Left lung (tissue), 10 donors: ENCODE measurements around the gene CDH4. TPM values are rescaled to one million over a fixed set of nuclear protein-coding genes. Genes with fewer than 3 reads are reported as not detected.

Experiments
- ATAC-seq: fragments of 200-7000 bp; cut with Tn5 transposase; one replicate; pipeline ENCODE4 v1.9.1; 2020; ENCODE audit warnings: moderate library complexity
- DNase-seq, 4 donors: peaks; one replicate each; pipeline ENCODE4 v3.0.0-alpha.2; 2013 to 2020
- H3K27ac ChIP-seq, 2 donors: fragments of 200-600 bp; sonication (generic) in 1 of 2; one replicate each; pipeline versions ENCODE4 v1.5.0 to v1.8.0; 2020 to 2021
- H3K27me3 ChIP-seq, 2 donors: fragments of 200-600 bp; sonication (generic) in 1 of 2; one replicate each; pipeline versions ENCODE4 v1.5.0 to v1.8.0; 2020 to 2021
- H3K36me3 ChIP-seq, 2 donors: fragments of 200-600 bp; sonication (generic) in 1 of 2; one replicate each; pipeline versions ENCODE4 v1.5.0 to v1.8.0; 2020 to 2021
- H3K4me1 ChIP-seq, 2 donors: fragments of 200-600 bp; one replicate each; pipeline ENCODE4 v1.8.0; 2021
- H3K4me3 ChIP-seq, 2 donors: fragments of 200-600 bp; sonication (generic) in 1 of 2; one replicate each; pipeline versions ENCODE4 v1.5.0 to v1.8.0; 2020 to 2021; ENCODE audit warnings: mild to moderate bottlenecking in 1 of 2
- H3K9me3 ChIP-seq, 2 donors: fragments of 200-600 bp; sonication (generic) in 1 of 2; one replicate each; pipeline versions ENCODE4 v1.5.0 to v1.8.0; 2020 to 2021
- CTCF ChIP-seq, 2 donors: fragments of 200-600 bp; sonication (generic) in 1 of 2; IDR thresholded peaks; one replicate each; pipeline versions ENCODE4 v1.5.0 to v1.8.0; 2021; ENCODE audit warnings: antibody characterized with exemption in 2 of 2
- intact Hi-C, 2 donors: fragments of 100-400 bp; cut with DNase I; formaldehyde crosslinking; loops; one replicate each; pipeline versions ENCODE4 v1.11.2 to v1.14.2; 2022
- polyA plus RNA-seq, 6 donors: library from polyadenylated mRNA; unstranded; fragments of 120-200 nt; gene quantifications; one replicate each; pipeline ENCODE4 v1.2.1, GENCODE V29; 2013; ENCODE audit not compliant: insufficient read length in 6 of 6
- total RNA-seq, 2 donors: library from RNA; stranded (reverse); fragmentation: NEBNext Ultra II Directional; extraction: Animal tissue kit (Norgen Biotek cat#: 25700); gene quantifications; one replicate each; pipeline ENCODE4 v1.2.1, GENCODE V29; 2021
- donor health status: DM: no; HTN: yes; CAD: no.
- donor health status: DM: no; HTN: no; CAD: no.

The CDH4 gene
- total and polyA plus RNA-seq, 8 donors: 0.24 to 10.8 (median 5.1) TPM

- Histone ChIP-seq H3K27ac (no peak overlapping the region), H3K4me1 (no peaks in the 10 kb centered on the region), H3K27me3 (peaks cover 0 to 68% of the 10 kb centered on the region in 2 donors), H3K4me3 (no peak overlapping the region), H3K36me3 (no peaks in the 10 kb centered on the region), H3K9me3 (peaks cover 0 to 4% of the 10 kb centered on the region in 2 donors)
- DNase-seq: no peak
- intact Hi-C loops: no loop called here
- TF ChIP-seq CTCF (IDR thresholded peaks at IDR 0.05): no peak
- ATAC-seq: no peak
Measured at GRCh38 chr20:61647702-61648101, 395.6 kb downstream of the CDH4 start.

- no peak for TF ChIP-seq CTCF (IDR thresholded peaks at IDR 0.05)
- no peak overlapping the region for H3K27ac ChIP-seq
- ATAC-seq: no peak
- H3K4me3 ChIP-seq: no peak overlapping the region
- intact Hi-C loops: no loop called here
- H3K9me3 ChIP-seq: no peaks in the 10 kb centered on the region
- DNase-seq: peak in 1 of 4 donors; percentile 62
- no peaks in the 10 kb centered on the region for H3K36me3 ChIP-seq
- H3K4me1 ChIP-seq: no peaks in the 10 kb centered on the region
- H3K27me3 ChIP-seq: peaks cover 0 to 59% of the 10 kb centered on the region in 2 donors
Measured at GRCh38 chr20:61649105-61649859, 397.2 kb downstream of the CDH4 start.

GRCh38 chr20:61649860-61650162, 397.8 kb downstream of the CDH4 start:
- Histone ChIP-seq H3K27me3 (peaks cover 0 to 54% of the 10 kb centered on the region in 2 donors), H3K4me1 (no peaks in the 10 kb centered on the region), H3K27ac (no peak overlapping the region), H3K9me3 (no peaks in the 10 kb centered on the region), H3K36me3 (no peaks in the 10 kb centered on the region), H3K4me3 (no peak overlapping the region)
- TF ChIP-seq CTCF (IDR thresholded peaks at IDR 0.05): no peak
- DNase-seq: peak in 1 of 4 donors; percentile 75
- ATAC-seq: no peak
- intact Hi-C loops: no loop called here

- peaks cover 0 to 2% of the 10 kb centered on the region in 2 donors for H3K9me3 ChIP-seq
- no peaks in the 10 kb centered on the region for H3K4me1 ChIP-seq
- no peak overlapping the region for H3K4me3 ChIP-seq
- ATAC-seq (no peak), DNase-seq (peak in 1 of 4 donors; percentile 69)
- intact Hi-C loops: no loop called here
- no peaks in the 10 kb centered on the region for H3K36me3 ChIP-seq
- H3K27me3 ChIP-seq: peaks cover 0 to 42% of the 10 kb centered on the region in 2 donors
- no peak overlapping the region for H3K27ac ChIP-seq
- no peak for TF ChIP-seq CTCF (IDR thresholded peaks at IDR 0.05)
Measured at GRCh38 chr20:61650912-61651733, 399.1 kb downstream of the CDH4 start.

- H3K27me3 ChIP-seq: peaks cover 0 to 32% of the 10 kb centered on the region in 2 donors
- H3K27ac ChIP-seq: no peak overlapping the region
- H3K9me3 ChIP-seq: peaks cover 0 to 2% of the 10 kb centered on the region in 2 donors
- ATAC-seq (no peak), DNase-seq (no peak)
- H3K4me3 ChIP-seq: no peak overlapping the region
- intact Hi-C loops: no loop called here
- H3K36me3 ChIP-seq: no peaks in the 10 kb centered on the region
- H3K4me1 ChIP-seq: no peaks in the 10 kb centered on the region
- no peak for TF ChIP-seq CTCF (IDR thresholded peaks at IDR 0.05)
Measured at GRCh38 chr20:61652146-61652545, 400.1 kb downstream of the CDH4 start.
